B cell (primary cell): ENCODE measurements around the gene BABAM1. TPM values are rescaled to one million over a fixed set of nuclear protein-coding genes. Genes with fewer than 3 reads are reported as not detected.

Experiments
- ATAC-seq: fragments of 200-7000 bp; cut with Tn5 transposase; one replicate; pipeline ENCODE4 v1.10.0; 2021; ENCODE audit warnings: low read depth, mild to moderate bottlenecking, moderate number of reproducible peaks, moderate library complexity
- CTCF ChIA-PET: fragments of 350-600 bp; sonication (Branson Sonifier 250); formaldehyde crosslinking; loops from one replicate; lab custom pipeline; 2021; ENCODE audit warnings: antibody characterized with exemption, inconsistent platforms; lab: Charles Lee
- POLR2A ChIA-PET: fragments of 350-600 bp; sonication (Branson Sonifier 250); formaldehyde crosslinking; loops from one replicate; lab custom pipeline; 2021; ENCODE audit warnings: antibody characterized with exemption; lab: Charles Lee
- DNase-seq: peaks from one replicate; pipeline ENCODE4 v3.0.0; 2013
- H2AFZ ChIP-seq: 2 replicates; pipeline ENCODE4 v1.6.1; 2012; ENCODE audit warnings: mild to moderate bottlenecking, low read depth, low read length; ENCODE audit not compliant: insufficient read depth, poor library complexity, severe bottlenecking
- H3K27ac ChIP-seq, 2 donors: 1 replicate in 1 of 2; 2 replicates in 1 of 2; pipeline ENCODE4 v1.5.1; 2012 to 2013; ENCODE audit warnings: low read length in 2 of 2, mild to moderate bottlenecking in 2 of 2, moderate library complexity in 1 of 2
- H3K27me3 ChIP-seq, 4 experiments: fragments of 200-600 bp in 1 of 4; sonication (generic) in 1 of 4; replicated peaks in 1 of 4; 1 replicate in 2 of 4; 2 replicates in 2 of 4; pipeline versions ENCODE4 v1.6.1 to v1.7.0; 2013 to 2016; ENCODE audit warnings: low read length in 3 of 4, mild to moderate bottlenecking in 2 of 4, mixed read lengths in 1 of 4, moderate library complexity in 1 of 4; ENCODE audit not compliant: insufficient read depth in 4 of 4, control insufficient read depth in 3 of 4; ENCODE audit errors: control extremely low read depth in 1 of 4
- H3K36me3 ChIP-seq, 2 experiments: replicated peaks in 1 of 2; 1 replicate in 1 of 2; 2 replicates in 1 of 2; pipeline versions ENCODE4 v1.6.1 to v1.7.1; 2013; ENCODE audit warnings: low read length in 1 of 2; ENCODE audit not compliant: insufficient read depth in 2 of 2, control insufficient read depth in 1 of 2; ENCODE audit errors: control extremely low read depth in 1 of 2, extremely low read depth in 1 of 2
- H3K4me1 ChIP-seq, 2 donors: fragments of 200-600 bp in 1 of 2; sonication (generic) in 1 of 2; 1 replicate in 1 of 2; 2 replicates in 1 of 2; pipeline versions ENCODE4 v1.5.1 to v1.6.1; 2013 to 2017; ENCODE audit warnings: low read length in 2 of 2; ENCODE audit not compliant: control insufficient read depth in 2 of 2, insufficient read depth in 2 of 2
- H3K4me2 ChIP-seq: replicated peaks from 2 replicates; pipeline ENCODE3; 2012; ENCODE audit warnings: mild to moderate bottlenecking, low read depth, low read length; ENCODE audit not compliant: poor library complexity, severe bottlenecking
- H3K4me3 ChIP-seq, 5 experiments: fragments of 200-600 bp in 1 of 5; sonication (generic) in 1 of 5; 1 replicate in 3 of 5; 2 replicates in 2 of 5; pipeline versions ENCODE4 v1.5.1 to v1.7.0; 2011 to 2016; ENCODE audit warnings: low read length in 4 of 5, mild to moderate bottlenecking in 4 of 5, low read depth in 2 of 5, control low read depth in 1 of 5, moderate library complexity in 1 of 5; ENCODE audit not compliant: insufficient read depth in 1 of 5; ENCODE audit errors: control extremely low read depth in 1 of 5, extremely low read depth in 1 of 5
- H3K79me2 ChIP-seq: fragments of 200-600 bp; sonication (generic); one replicate; pipeline ENCODE4 v1.6.0; 2016; ENCODE audit warnings: low read length; ENCODE audit not compliant: control insufficient read depth, insufficient read depth
- H3K9ac ChIP-seq: fragments of 200-600 bp; sonication (generic); 2 replicates; pipeline ENCODE4 v1.6.1; 2017; ENCODE audit warnings: mild to moderate bottlenecking, low read length, moderate library complexity
- H3K9me3 ChIP-seq, 3 donors: one replicate each; pipeline versions ENCODE4 v1.6.1 to v1.7.1; 2013; ENCODE audit warnings: low read length in 2 of 3; ENCODE audit not compliant: control insufficient read depth in 2 of 3, insufficient read depth in 1 of 3; ENCODE audit errors: control extremely low read depth in 1 of 3
- H4K20me1 ChIP-seq: 2 replicates; pipeline ENCODE4 v1.6.0; 2012; ENCODE audit warnings: mild to moderate bottlenecking, low read length; ENCODE audit not compliant: insufficient read depth, control insufficient read depth, poor library complexity, severe bottlenecking
- H3K27ac Mint-ChIP-seq: one replicate; pipeline ENCODE4 v1.8.0; 2021; ENCODE audit warnings: mixed read lengths
- H3K27me3 Mint-ChIP-seq: one replicate; pipeline ENCODE4 v1.8.0; 2021; ENCODE audit warnings: mixed read lengths
- H3K4me1 Mint-ChIP-seq: one replicate; pipeline ENCODE4 v1.8.0; 2021; ENCODE audit warnings: mixed read lengths
- H3K4me3 Mint-ChIP-seq: one replicate; pipeline ENCODE4 v1.8.0; 2021; ENCODE audit warnings: mixed read lengths
- H3K9me3 Mint-ChIP-seq: one replicate; pipeline ENCODE4 v1.8.0; 2022; ENCODE audit warnings: mixed read lengths; ENCODE audit not compliant: insufficient read depth
- CTCF ChIP-seq: fragments of 200-600 bp; IDR thresholded peaks from one replicate; pipeline ENCODE4 v1.8.0; 2022; ENCODE audit warnings: antibody characterized with exemption, mild to moderate bottlenecking
- EZH2 ChIP-seq: IDR thresholded peaks from 2 replicates; pipeline ENCODE4 v1.6.1; 2012; ENCODE audit warnings: borderline replicate concordance, low read depth, mild to moderate bottlenecking, moderate library complexity, low read length; ENCODE audit not compliant: insufficient read depth, poor library complexity, severe bottlenecking
- WGBS: methylation state at CpG from one replicate; pipeline ENCODE4 v1.1.5; 2013; ENCODE audit warnings: missing lambda C conversion rate; ENCODE audit not compliant: insufficient coverage; 5-methylcytosine and 5-hydroxymethylcytosine counted together
- intact Hi-C: fragments of 100-400 bp; cut with micrococcal nuclease; formaldehyde crosslinking; loops from one replicate; pipeline ENCODE4 v1.10.0; 2022
- polyA plus RNA-seq: library from polyadenylated mRNA; depleted of rRNA; stranded (reverse); fragments of >200 nt; gene quantifications from 2 replicates; pipeline ENCODE4 v1.2.3, GENCODE V29; 2012
- total RNA-seq, 2 donors: library from RNA; stranded (reverse); fragments of 120-200 nt in 1 of 2; gene quantifications; 1 replicate in 1 of 2; 2 replicates in 1 of 2; pipeline versions ENCODE4 v1.2.3 to v1.2.4, GENCODE V29; 2013 to 2022

Gene BABAM1
- total and polyA plus RNA-seq, 2 donors (not counting 1 experiment from before 2014, with no cell fraction given) = 105 to 129 TPM

GRCh38 chr19:17266589-17266974, 661 bp upstream of the BABAM1 start:
- Histone ChIP-seq H2AFZ (peak overlapping the region; percentile 42), H3K27me3 (no peaks in the 10 kb centered on the region)

More at GRCh38 chr19:17266589-17266974, 661 bp upstream of the BABAM1 start:
- TF ChIP-seq CTCF (no peak), EZH2 (no peak)
- peak overlapping the region; percentile 56 to 66 for H3K27ac ChIP-seq
- H4K20me1 ChIP-seq = no peaks in the 10 kb centered on the region
- peak overlapping the region; percentile 84 for H3K4me3 Mint-ChIP-seq
- no peaks in the 10 kb centered on the region for H3K9me3 ChIP-seq
- H3K27me3 Mint-ChIP-seq = no peaks in the 10 kb centered on the region
- 0% methylated on average over 3 of the region's 12 CpGs for WGBS
- H3K9ac ChIP-seq = peak overlapping the region; percentile 54
- H3K4me2 ChIP-seq = peak overlapping the region; percentile 85
- intact Hi-C loops = loop anchor here (2.0 kb wide), 1 partner anchor 202 kb away; no protein-coding TSS in a partner anchor
- no peak for ATAC-seq
- H3K4me1 Mint-ChIP-seq = peaks cover 18% of the 10 kb centered on the region
- H3K79me2 ChIP-seq = peaks cover 17% of the 10 kb centered on the region
- CTCF ChIA-PET = interaction anchor here (0.6 to 4.9 kb wide), 16 partner anchors 8 to 1632 kb away, joined by 3 to 52 read pairs (median 4); partner anchors contain the start of genes ABHD8, ANKLE1, HAUS8 and MRPL34
- no peaks in the 10 kb centered on the region for H3K9me3 Mint-ChIP-seq
- H3K36me3 ChIP-seq = peaks cover 0 to 14% of the 10 kb centered on the region in 2 experiments
- peak overlapping the region; percentile 21 to 95 (median 51) for H3K4me3 ChIP-seq
- no peak for DNase-seq
- POLR2A ChIA-PET = interaction anchor here (0.5 to 1.9 kb wide), 13 partner anchors 9 to 1965 kb away, joined by 3 to 12 read pairs (median 5); partner anchors contain the start of genes DDA1, MRPL34, OCEL1 and USE1
- peak overlapping the region; percentile 86 for H3K27ac Mint-ChIP-seq
- peaks cover 6 to 24% of the 10 kb centered on the region in 2 donors for H3K4me1 ChIP-seq
